IPS-18a (cell line): Measurements from ENCODE around the gene CYTH2.

Experiments
- H3K27ac ChIP-seq: one replicate; pipeline ENCODE4 v1.5.1; 2013; ENCODE audit warnings: low read length
- H3K27me3 ChIP-seq: one replicate; pipeline ENCODE4 v1.6.1; 2013; ENCODE audit warnings: mild to moderate bottlenecking, low read length; ENCODE audit not compliant: control insufficient read depth, insufficient read depth
- H3K36me3 ChIP-seq: one replicate; pipeline ENCODE4 v1.6.1; 2013; ENCODE audit warnings: low read depth, low read length; ENCODE audit not compliant: control insufficient read depth
- H3K4me1 ChIP-seq: one replicate; pipeline ENCODE4 v1.6.1; 2013; ENCODE audit warnings: low read depth, low read length; ENCODE audit not compliant: control insufficient read depth
- H3K4me3 ChIP-seq: one replicate; pipeline ENCODE4 v1.5.1; 2013; ENCODE audit warnings: low read length
- H3K9ac ChIP-seq: one replicate; pipeline ENCODE4 v1.6.1; 2013; ENCODE audit warnings: mild to moderate bottlenecking, low read length, moderate library complexity
- H3K9me3 ChIP-seq: one replicate; pipeline ENCODE4 v1.6.1; 2013; ENCODE audit warnings: low read depth, low read length; ENCODE audit not compliant: control insufficient read depth

CYTH2 gene

GRCh38 chr19:48499316-48500090 is 30.3 kb downstream of the CYTH2 start:
- Histone ChIP-seq H3K9me3 (no peaks in the 10 kb centered on the region), H3K4me3 (no peak overlapping the region), H3K36me3 (no peaks in the 10 kb centered on the region), H3K27me3 (peaks cover 3% of the 10 kb centered on the region), H3K4me1 (no peaks in the 10 kb centered on the region), H3K9ac (no peak overlapping the region), H3K27ac (no peak overlapping the region)

GRCh38 chr19:48500830-48501493 is 31.8 kb downstream of the CYTH2 start:
- no peaks in the 10 kb centered on the region for H3K27me3 ChIP-seq
- no peaks in the 10 kb centered on the region for H3K9me3 ChIP-seq
- peak overlapping the region; percentile 60 for H3K4me3 ChIP-seq
- H3K4me1 ChIP-seq: no peaks in the 10 kb centered on the region
- no peak overlapping the region for H3K27ac ChIP-seq
- H3K9ac ChIP-seq: no peak overlapping the region
- H3K36me3 ChIP-seq: no peaks in the 10 kb centered on the region

GRCh38 chr19:48501494-48502349 is 32.6 kb downstream of the CYTH2 start:
- Histone ChIP-seq H3K27me3 (no peaks in the 10 kb centered on the region), H3K4me3 (peak overlapping the region; percentile 60), H3K9ac (no peak overlapping the region), H3K27ac (no peak overlapping the region), H3K9me3 (no peaks in the 10 kb centered on the region), H3K4me1 (no peaks in the 10 kb centered on the region), H3K36me3 (no peaks in the 10 kb centered on the region)

- Histone ChIP-seq H3K4me1 (no peaks in the 10 kb centered on the region), H3K9me3 (no peaks in the 10 kb centered on the region), H3K4me3 (peak overlapping the region; percentile 58), H3K27ac (no peak overlapping the region), H3K36me3 (no peaks in the 10 kb centered on the region), H3K9ac (no peak overlapping the region), H3K27me3 (no peaks in the 10 kb centered on the region)
These were observed 33.3 kb downstream of the CYTH2 start for GRCh38 chr19:48502350-48503018.

- Histone ChIP-seq H3K9me3 (no peaks in the 10 kb centered on the region), H3K4me1 (no peaks in the 10 kb centered on the region), H3K27ac (no peak overlapping the region), H3K4me3 (no peak overlapping the region), H3K27me3 (peaks cover 4% of the 10 kb centered on the region), H3K9ac (no peak overlapping the region), H3K36me3 (no peaks in the 10 kb centered on the region)
These were observed 37.1 kb downstream of the CYTH2 start for GRCh38 chr19:48506138-48506733.

GRCh38 chr19:48507911-48508439 is 38.8 kb downstream of the CYTH2 start:
- H3K27ac ChIP-seq: no peak overlapping the region
- peaks cover 16% of the 10 kb centered on the region for H3K27me3 ChIP-seq
- no peak overlapping the region for H3K4me3 ChIP-seq
- H3K9ac ChIP-seq: no peak overlapping the region
- no peaks in the 10 kb centered on the region for H3K9me3 ChIP-seq
- H3K4me1 ChIP-seq: no peaks in the 10 kb centered on the region
- no peaks in the 10 kb centered on the region for H3K36me3 ChIP-seq

- Histone ChIP-seq H3K4me3 (no peak overlapping the region), H3K9me3 (no peaks in the 10 kb centered on the region), H3K27me3 (peaks cover 19% of the 10 kb centered on the region), H3K9ac (no peak overlapping the region), H3K27ac (no peak overlapping the region), H3K36me3 (no peaks in the 10 kb centered on the region), H3K4me1 (no peaks in the 10 kb centered on the region)
These were observed 39.7 kb downstream of the CYTH2 start for GRCh38 chr19:48508729-48509411.

- Histone ChIP-seq H3K4me1 (no peaks in the 10 kb centered on the region), H3K9me3 (no peaks in the 10 kb centered on the region), H3K4me3 (peak overlapping the region; percentile 69), H3K36me3 (no peaks in the 10 kb centered on the region), H3K27me3 (peaks cover 19% of the 10 kb centered on the region), H3K27ac (no peak overlapping the region), H3K9ac (no peak overlapping the region)
These were observed 40.5 kb downstream of the CYTH2 start for GRCh38 chr19:48509467-48510194.

GRCh38 chr19:48510421-48511268 is 41.5 kb downstream of the CYTH2 start:
- Histone ChIP-seq H3K36me3 (no peaks in the 10 kb centered on the region), H3K9me3 (no peaks in the 10 kb centered on the region), H3K4me3 (peak overlapping the region; percentile 69), H3K27ac (no peak overlapping the region), H3K9ac (no peak overlapping the region), H3K27me3 (peaks cover 19% of the 10 kb centered on the region), H3K4me1 (no peaks in the 10 kb centered on the region)
